Measurements from ENCODE around the gene NEUROG3. TPM values are rescaled to one million over a fixed set of nuclear protein-coding genes. Genes with fewer than 3 reads are reported as not detected.

Gene NEUROG3
- total RNA-seq, 1 donor from 2014 or later, result 0.91 TPM

DNA sequence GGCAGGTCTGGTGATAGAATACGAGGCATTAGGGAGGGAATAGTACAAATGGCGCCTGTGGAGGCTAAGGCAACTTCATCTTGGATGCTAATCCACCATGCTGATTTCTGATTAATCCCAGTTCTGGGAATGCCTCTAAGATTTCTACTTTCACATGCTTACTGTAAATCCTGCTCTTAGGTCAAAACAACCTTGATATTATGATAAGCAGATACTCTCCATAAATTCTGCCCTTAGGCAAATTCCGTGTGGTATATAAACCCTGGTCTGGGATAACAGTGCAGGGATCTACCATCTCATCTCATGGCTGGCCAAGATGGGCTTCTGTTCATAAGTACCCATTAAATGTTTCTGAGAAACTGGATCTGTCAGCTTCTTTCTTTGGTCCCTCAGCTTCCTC lies 11.4 kb upstream of the NEUROG3 start:
- no peaks in the 10 kb centered on the region for H3K4me1 Mint-ChIP-seq
- no peak overlapping the region for H3K4me3 Mint-ChIP-seq
- no peak for DNase-seq (ENCODE audit: low read depth, low spot score)
- no peak overlapping the region for H3K27ac Mint-ChIP-seq (ENCODE audit: unreplicated experiment)
- no peaks in the 10 kb centered on the region for H3K9me3 Mint-ChIP-seq
- H3K27me3 Mint-ChIP-seq (ENCODE audit: low read depth), result peaks cover 52% of the 10 kb centered on the region
- no peaks in the 10 kb centered on the region for H3K36me3 Mint-ChIP-seq (ENCODE audit: low read depth)
- no peak for TF ChIP-seq CTCF (conservative IDR thresholded peaks at IDR 0.05)

DNA sequence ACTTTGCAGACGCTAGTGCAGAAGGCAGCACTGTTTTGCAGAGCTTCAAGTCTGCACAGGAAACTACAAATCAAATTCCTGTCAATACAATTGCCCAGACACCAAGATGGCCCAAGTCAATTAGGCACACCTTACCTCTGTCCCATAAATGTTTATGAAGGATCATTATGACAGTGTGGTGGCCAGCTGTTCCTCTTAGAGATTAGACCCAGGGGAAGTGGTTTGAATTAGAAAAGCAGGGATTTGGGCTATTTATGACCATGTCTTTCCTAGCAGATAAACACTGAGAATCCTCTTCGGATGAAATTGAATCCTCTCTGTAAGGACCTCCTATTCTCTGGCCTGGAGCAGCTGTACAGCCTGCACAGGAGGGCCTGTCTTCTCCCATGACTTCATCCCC lies 9.9 kb upstream of the NEUROG3 start:
- no peak for TF ChIP-seq CTCF (conservative IDR thresholded peaks at IDR 0.05)
- DNase-seq (ENCODE audit: low read depth, low spot score), result no peak
- Mint-ChIP-seq H3K27me3 (ENCODE audit: low read depth) (peaks cover 55% of the 10 kb centered on the region), H3K4me1 (no peaks in the 10 kb centered on the region), H3K27ac (ENCODE audit: unreplicated experiment) (no peak overlapping the region), H3K9me3 (no peaks in the 10 kb centered on the region), H3K36me3 (ENCODE audit: low read depth) (no peaks in the 10 kb centered on the region), H3K4me3 (no peak overlapping the region)

GRCh38 chr10:69580435-69580834 lies 7.2 kb upstream of the NEUROG3 start:
- Mint-ChIP-seq H3K27me3 (ENCODE audit: low read depth) (peaks cover 68% of the 10 kb centered on the region), H3K4me1 (no peaks in the 10 kb centered on the region)

GRCh38 chr10:69579464-69580060 lies 6.3 kb upstream of the NEUROG3 start:
- peaks cover 77% of the 10 kb centered on the region for H3K27me3 Mint-ChIP-seq (ENCODE audit: low read depth)
- no peak for DNase-seq (ENCODE audit: low read depth, low spot score)
- no peak overlapping the region for H3K27ac Mint-ChIP-seq (ENCODE audit: unreplicated experiment)
- no peaks in the 10 kb centered on the region for H3K9me3 Mint-ChIP-seq
- H3K36me3 Mint-ChIP-seq (ENCODE audit: low read depth), result no peaks in the 10 kb centered on the region
- no peak for TF ChIP-seq CTCF (conservative IDR thresholded peaks at IDR 0.05)
- no peak overlapping the region for H3K4me3 Mint-ChIP-seq
- peaks cover 5% of the 10 kb centered on the region for H3K4me1 Mint-ChIP-seq

More at GRCh38 chr10:69580435-69580834, 7.2 kb upstream of the NEUROG3 start:
- Mint-ChIP-seq H3K27ac (ENCODE audit: unreplicated experiment) (no peak overlapping the region), H3K9me3 (no peaks in the 10 kb centered on the region), H3K4me3 (no peak overlapping the region), H3K36me3 (ENCODE audit: low read depth) (no peaks in the 10 kb centered on the region)
- TF ChIP-seq CTCF (conservative IDR thresholded peaks at IDR 0.05), result no peak
- DNase-seq (ENCODE audit: low read depth, low spot score), result no peak

GRCh38 chr10:69578508-69578991 lies 5.3 kb upstream of the NEUROG3 start:
- H3K4me3 Mint-ChIP-seq, result no peak overlapping the region

More at GRCh38 chr10:69578508-69578991, 5.3 kb upstream of the NEUROG3 start:
- Mint-ChIP-seq H3K4me1 (peaks cover 11% of the 10 kb centered on the region), H3K27ac (ENCODE audit: unreplicated experiment) (no peak overlapping the region), H3K36me3 (ENCODE audit: low read depth) (no peaks in the 10 kb centered on the region), H3K9me3 (no peaks in the 10 kb centered on the region), H3K27me3 (ENCODE audit: low read depth) (peaks cover 87% of the 10 kb centered on the region)
- no peak for DNase-seq (ENCODE audit: low read depth, low spot score)
- TF ChIP-seq CTCF (conservative IDR thresholded peaks at IDR 0.05), result no peak
